GM12878 (cell line): Measurements from ENCODE around the gene UFSP2. TPM values are rescaled to one million over a fixed set of nuclear protein-coding genes. Genes with fewer than 3 reads are reported as not detected.

Experiments
- ATAC-seq: fragments of 200-7000 bp; cut with Tn5 transposase; 3 replicates; pipeline ENCODE4 v1.9.1; 2020; ENCODE audit warnings: mild to moderate bottlenecking, moderate library complexity
- BruUV-seq: library from RNA; stranded (reverse); fragments of 400-500 nt; replicated peaks from 2 replicates; lab custom pipeline; 2021; lab: Mats Ljungman, UMichigan
- CTCF ChIA-PET: fragments of 300-600 bp; sonication (Branson Sonifier 250); formaldehyde crosslinking; extraction: SDS; loops from one replicate; lab custom pipeline; 2021; ENCODE audit warnings: inconsistent platforms; lab: Yijun Ruan, JAX
- POLR2A ChIA-PET: fragments of 350-600 bp; formaldehyde crosslinking; extraction: SDS; loops from one replicate; lab custom pipeline; 2021; ENCODE audit warnings: inconsistent platforms; lab: Charles Lee
- RAD21 ChIA-PET: fragments of 300-600 bp; sonication (Branson Sonifier 250); formaldehyde crosslinking; loops from one replicate; lab custom pipeline; 2023; ENCODE audit warnings: antibody characterized with exemption; ENCODE audit not compliant: unreplicated experiment; lab: Charles Lee
- SMC1A ChIA-PET: fragments of 300-600 bp; sonication (Branson Sonifier 250); formaldehyde crosslinking; loops from one replicate; lab custom pipeline; 2023; ENCODE audit not compliant: unreplicated experiment, uncharacterized antibody; lab: Charles Lee
- DNase-seq: peaks from one replicate; pipeline ENCODE4 v3.0.0-alpha.2; 2011; ENCODE audit warnings: low read depth, low spot score
- FAIRE-seq: peaks from 3 replicates; lab custom pipeline; 2011; peaks lifted over from hg19 to GRCh38; lab: Jason Lieb, UNC
- H2AFZ ChIP-seq: 2 replicates; pipeline ENCODE4 v1.6.0; 2011; ENCODE audit warnings: low read depth, low read length, control low read depth; ENCODE audit not compliant: control insufficient read depth
- H3K27ac ChIP-seq: 2 replicates; pipeline ENCODE4 v1.5.1; 2011; ENCODE audit warnings: control low read depth; ENCODE audit not compliant: control insufficient read depth, insufficient read depth
- H3K27me3 ChIP-seq, 2 experiments: replicated peaks in 1 of 2; 2 replicates each; pipeline versions ENCODE4 v1.6.0 to v1.6.1; 2011; ENCODE audit warnings: low read length in 1 of 2; ENCODE audit not compliant: control insufficient read depth in 2 of 2, insufficient read depth in 2 of 2
- H3K36me3 ChIP-seq, 2 experiments: 2 replicates each; pipeline ENCODE4 v1.5.1; 2011; ENCODE audit warnings: low read length in 1 of 2; ENCODE audit not compliant: control insufficient read depth in 2 of 2, insufficient read depth in 2 of 2
- H3K4me1 ChIP-seq: 2 replicates; pipeline ENCODE4 v1.6.1; 2011; ENCODE audit warnings: mild to moderate bottlenecking, low read length, moderate library complexity, mixed read lengths; ENCODE audit not compliant: control insufficient read depth, insufficient read depth
- H3K4me2 ChIP-seq: 2 replicates; pipeline ENCODE4 v1.6.0; 2011; ENCODE audit warnings: control low read depth; ENCODE audit not compliant: control insufficient read depth, insufficient read depth
- H3K4me3 ChIP-seq: fragments of 200-600 bp; sonication (generic); 2 replicates; pipeline ENCODE4 v1.5.1; 2016
- H3K79me2 ChIP-seq: 2 replicates; pipeline ENCODE4 v1.6.0; 2011; ENCODE audit warnings: low read length; ENCODE audit not compliant: control insufficient read depth, insufficient read depth
- H3K9ac ChIP-seq: 2 replicates; pipeline ENCODE4 v1.8.0; 2011; ENCODE audit warnings: low read length, control low read depth, mixed read lengths; ENCODE audit not compliant: control insufficient read depth, insufficient read depth
- H3K9me3 ChIP-seq: replicated peaks from 3 replicates; pipeline ENCODE4 v1.5.1; 2011; ENCODE audit warnings: mild to moderate bottlenecking, low read length; ENCODE audit not compliant: control insufficient read depth, insufficient read depth
- H4K20me1 ChIP-seq: 2 replicates; pipeline ENCODE4 v1.6.0; 2011; ENCODE audit not compliant: control insufficient read depth, insufficient read depth
- BHLHE40 ChIP-seq, 2 experiments: fragments of 450-650 bp in 1 of 2; IDR thresholded peaks; 2 replicates each; pipeline ENCODE4 v1.6.1; 2011 to 2017; ENCODE audit warnings: low read depth in 2 of 2, borderline replicate concordance in 1 of 2, improper control_type of control experiment in 1 of 2, low read length in 1 of 2, mild to moderate bottlenecking in 1 of 2
- CEBPB ChIP-seq, 2 experiments: fragments of 150-350 bp in 1 of 2; IDR thresholded peaks; 2 replicates each; pipeline ENCODE4 v1.6.1; 2012 to 2014; ENCODE audit warnings: low read depth in 2 of 2, low read length in 2 of 2, borderline replicate concordance in 1 of 2, inconsistent platforms in 1 of 2
- CEBPZ ChIP-seq: fragments of 150-350 bp; IDR thresholded peaks from 2 replicates; pipeline ENCODE4 v1.6.1; 2016; ENCODE audit warnings: low read depth, low read length
- RCOR1 ChIP-seq: conservative IDR thresholded peaks from 2 replicates; pipeline ENCODE4 v1.6.1; 2012; ENCODE audit warnings: low read depth, low read length, improper control_type of control experiment
- RUNX3 ChIP-seq: IDR thresholded peaks from 2 replicates; pipeline ENCODE4 v1.6.1; 2012; ENCODE audit warnings: low read length, inconsistent platforms
- WGBS: methylation state at CpG from one replicate; pipeline ENCODE4 v1.1.6; 2016; ENCODE audit warnings: low lambda C conversion rate; ENCODE audit not compliant: insufficient replicate concordance, insufficient coverage; ENCODE audit errors: missing lambda C conversion rate; 5-methylcytosine and 5-hydroxymethylcytosine counted together
- in situ Hi-C: fragments of 300-500 bp; cut with MboI; formaldehyde crosslinking; loops from 9 replicates; pipeline ENCODE4 v1.14.3; 2018; ENCODE audit warnings: mixed read lengths
- intact Hi-C: fragments of 100-400 bp; cut with micrococcal nuclease; formaldehyde crosslinking; loops from one replicate; pipeline ENCODE4 v1.14.2; 2022; ENCODE audit not compliant: unreplicated experiment
- polyA plus RNA-seq, 11 experiments: library from polyadenylated mRNA; depleted of rRNA in 4 of 11; unstranded in 6 of 11; stranded (reverse) in 5 of 11; fragments of >200 nt; fragmentation: Nextera tagmentation in 4 of 11; fragmentation: Illumina TruSeq in 1 of 11; extraction: Ambion mirVana in 4 of 11; extraction: Trizol in 1 of 11; gene quantifications; 1 replicate in 1 of 11; 2 replicates in 10 of 11; pipeline versions ENCODE4 v1.2.1 to v1.2.3, GENCODE V29; 2011 to 2016; ENCODE audit warnings: inconsistent platforms in 2 of 11, missing spikeins in 2 of 11, low read depth in 1 of 11
- total RNA-seq, 4 experiments: library from RNA; depleted of rRNA in 3 of 4; stranded (reverse); fragments of >200 nt in 3 of 4; fragmentation: Illumina TruSeq in 1 of 4; extraction: Trizol in 1 of 4; gene quantifications; 2 replicates each; pipeline versions ENCODE4 v1.2.1 to v1.2.3, GENCODE V29; 2013 to 2021

Gene UFSP2
- total and polyA plus RNA-seq, 10 of the 15 experiments (the other 5 are each of a cell fraction or from before 2014, with no cell fraction given): 25.4 to 53.1 (median 37.7) TPM

- in situ Hi-C loops: no loop called here
- POLR2A ChIA-PET: no interaction called here
- FAIRE-seq (no peak), DNase-seq (no peak), ATAC-seq (no peak)
- no peak overlapping the region for H3K4me3 ChIP-seq
- peaks cover 1 to 31% of the 10 kb centered on the region in 2 experiments; a peak in 3 of 4 replicates for H3K36me3 ChIP-seq
- no peak overlapping the region for H3K4me2 ChIP-seq
- no peak overlapping the region for H3K9ac ChIP-seq
- intact Hi-C loops: no loop called here
- no peaks in the 10 kb centered on the region for H3K27me3 ChIP-seq
- H4K20me1 ChIP-seq: no peaks in the 10 kb centered on the region
- H2AFZ ChIP-seq: no peak overlapping the region
- CTCF ChIA-PET: no interaction called here
- SMC1A ChIA-PET: interaction anchor here (1.0 to 1.6 kb wide), 3 partner anchors 24 to 77 kb away, joined by 3 read pairs; no protein-coding TSS in a partner anchor
- no peaks in the 10 kb centered on the region; the same call in 2 of the 3 replicates for H3K9me3 ChIP-seq
- BruUV-seq: no TSS peak
- no peaks in the 10 kb centered on the region for H3K79me2 ChIP-seq
- no peak for TF ChIP-seq RCOR1
- TF ChIP-seq RUNX3: no peak
- TF ChIP-seq CEBPZ: no peak
- no peak for TF ChIP-seq BHLHE40 (IDR thresholded peaks at IDR 0.05; ENCODE audit: borderline replicate concordance in 1 of 2, low read depth in 2 of 2, low read length in 1 of 2)
- TF ChIP-seq CEBPB (IDR thresholded peaks at IDR 0.05; ENCODE audit: borderline replicate concordance in 1 of 2, low read depth in 2 of 2, low read length in 2 of 2): no peak
- TF ChIP-seq, all 136 proteins: peak for 0
- Histone ChIP-seq H3K4me1 (no peaks in the 10 kb centered on the region), H3K27ac (no peak overlapping the region)
- RAD21 ChIA-PET: no interaction called here
- WGBS: 91% methylated on average over 7 of the region's 7 CpGs
Measured at GRCh38 chr4:185374027-185374426, 51.7 kb downstream of the UFSP2 start.
